ENCODE data around the gene ADAMTS9.

Gene ADAMTS9

DNA sequence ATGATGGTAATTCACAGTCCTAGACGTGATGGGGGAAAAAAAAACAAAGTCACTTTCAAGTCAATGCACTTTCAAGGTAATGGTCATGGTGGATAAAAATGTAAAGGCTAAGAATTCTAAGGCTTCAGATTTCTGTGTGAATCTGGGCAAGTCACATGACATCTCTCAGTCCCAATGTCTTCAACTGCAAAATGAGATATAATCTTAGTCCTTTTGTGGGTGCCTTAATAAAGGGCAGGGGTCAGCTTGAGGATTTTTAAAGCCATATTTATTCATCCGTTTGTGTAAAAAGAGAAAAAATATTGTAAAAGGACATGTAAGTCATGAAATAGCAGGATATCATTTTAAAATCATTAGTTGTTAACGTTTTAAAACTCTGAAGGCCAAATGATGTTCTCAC, 83.5 kb downstream of the ADAMTS9 start:
- H3K4me3 ChIP-seq (replicated peaks; ENCODE audit: low read depth, low read length), result no peak overlapping the region
- TF ChIP-seq, protein P1, sequence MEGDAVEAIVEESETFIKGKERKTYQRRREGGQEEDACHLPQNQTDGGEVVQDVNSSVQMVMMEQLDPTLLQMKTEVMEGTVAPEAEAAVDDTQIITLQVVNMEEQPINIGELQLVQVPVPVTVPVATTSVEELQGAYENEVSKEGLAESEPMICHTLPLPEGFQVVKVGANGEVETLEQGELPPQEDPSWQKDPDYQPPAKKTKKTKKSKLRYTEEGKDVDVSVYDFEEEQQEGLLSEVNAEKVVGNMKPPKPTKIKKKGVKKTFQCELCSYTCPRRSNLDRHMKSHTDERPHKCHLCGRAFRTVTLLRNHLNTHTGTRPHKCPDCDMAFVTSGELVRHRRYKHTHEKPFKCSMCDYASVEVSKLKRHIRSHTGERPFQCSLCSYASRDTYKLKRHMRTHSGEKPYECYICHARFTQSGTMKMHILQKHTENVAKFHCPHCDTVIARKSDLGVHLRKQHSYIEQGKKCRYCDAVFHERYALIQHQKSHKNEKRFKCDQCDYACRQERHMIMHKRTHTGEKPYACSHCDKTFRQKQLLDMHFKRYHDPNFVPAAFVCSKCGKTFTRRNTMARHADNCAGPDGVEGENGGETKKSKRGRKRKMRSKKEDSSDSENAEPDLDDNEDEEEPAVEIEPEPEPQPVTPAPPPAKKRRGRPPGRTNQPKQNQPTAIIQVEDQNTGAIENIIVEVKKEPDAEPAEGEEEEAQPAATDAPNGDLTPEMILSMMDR (IDR thresholded peaks at IDR 0.05; ENCODE audit: low read depth, low read length, missing control alignments), result no peak
- DNase-seq (ENCODE audit: extremely low read depth, low read depth), result no peak

DNA sequence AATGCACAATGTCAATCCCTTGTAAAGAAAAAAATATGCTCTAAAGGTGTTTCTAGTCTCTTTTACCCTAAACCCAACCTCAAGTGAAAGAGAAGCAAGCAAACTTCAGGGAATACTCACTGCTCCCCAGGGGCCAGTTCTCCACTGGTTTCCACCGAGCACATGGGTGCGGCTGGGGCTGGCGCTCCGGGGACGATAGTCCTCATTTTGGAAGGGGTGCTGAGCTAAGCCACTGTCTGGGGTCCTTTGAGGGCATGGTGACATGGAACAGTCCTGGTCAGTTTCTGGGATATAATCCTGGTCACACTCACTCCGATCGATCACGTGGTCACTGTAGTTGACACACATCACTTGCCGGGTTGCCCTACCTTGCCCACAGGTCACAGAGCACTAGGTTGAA, 86.0 kb downstream of the ADAMTS9 start:
- no peak for DNase-seq (ENCODE audit: extremely low read depth, low read depth)
- H3K4me3 ChIP-seq (replicated peaks; ENCODE audit: low read depth, low read length), result no peak overlapping the region
- TF ChIP-seq, protein P1 (IDR thresholded peaks at IDR 0.05; ENCODE audit: low read depth, low read length, missing control alignments), result no peak

- H3K4me3 ChIP-seq (replicated peaks; ENCODE audit: low read depth, low read length), result no peak overlapping the region
- no peak for DNase-seq (ENCODE audit: extremely low read depth, low read depth)
- TF ChIP-seq, protein P1 (IDR thresholded peaks at IDR 0.05; ENCODE audit: low read depth, low read length, missing control alignments), result no peak
These were observed 87.4 kb downstream of the ADAMTS9 start for GRCh38 chr3:64600246-64600950.

- H3K4me3 ChIP-seq (replicated peaks; ENCODE audit: low read depth, low read length), result no peak overlapping the region
- DNase-seq (ENCODE audit: extremely low read depth, low read depth), result no peak
- TF ChIP-seq, protein P1 (IDR thresholded peaks at IDR 0.05; ENCODE audit: low read depth, low read length, missing control alignments), result no peak
These were observed 88.1 kb downstream of the ADAMTS9 start for GRCh38 chr3:64599651-64600050.

DNA sequence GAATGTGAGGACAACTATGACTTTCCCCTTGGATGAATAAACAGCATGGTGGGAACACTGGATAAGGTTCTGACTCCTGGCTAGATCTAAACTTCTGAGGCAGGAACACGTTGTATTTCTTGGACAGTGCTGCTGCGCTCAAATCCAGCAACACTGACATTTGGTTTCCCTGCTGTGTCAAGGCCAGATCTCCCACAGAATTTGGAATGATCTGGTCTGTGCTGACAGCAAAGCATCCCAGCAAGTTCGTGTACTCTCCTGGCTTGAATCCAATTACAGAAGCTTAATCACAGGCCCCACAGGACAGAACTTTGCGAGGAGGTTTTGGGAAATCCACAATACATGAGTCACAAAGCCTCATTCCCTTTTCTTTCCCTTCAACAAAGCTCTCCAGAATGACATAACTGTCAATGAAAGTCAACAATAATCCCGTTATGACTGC, 92.5 kb downstream of the ADAMTS9 start:
- H3K4me3 ChIP-seq (replicated peaks; ENCODE audit: low read depth, low read length), result no peak overlapping the region
- no peak for DNase-seq (ENCODE audit: extremely low read depth, low read depth)
- TF ChIP-seq, protein P1 (IDR thresholded peaks at IDR 0.05; ENCODE audit: low read depth, low read length, missing control alignments), result no peak

GRCh38 chr3:64594134-64594533, 93.7 kb downstream of the ADAMTS9 start:
- no peak for DNase-seq (ENCODE audit: extremely low read depth, low read depth)
- TF ChIP-seq, protein P1 (IDR thresholded peaks at IDR 0.05; ENCODE audit: low read depth, low read length, missing control alignments), result no peak
- no peak overlapping the region for H3K4me3 ChIP-seq (replicated peaks; ENCODE audit: low read depth, low read length)

DNA sequence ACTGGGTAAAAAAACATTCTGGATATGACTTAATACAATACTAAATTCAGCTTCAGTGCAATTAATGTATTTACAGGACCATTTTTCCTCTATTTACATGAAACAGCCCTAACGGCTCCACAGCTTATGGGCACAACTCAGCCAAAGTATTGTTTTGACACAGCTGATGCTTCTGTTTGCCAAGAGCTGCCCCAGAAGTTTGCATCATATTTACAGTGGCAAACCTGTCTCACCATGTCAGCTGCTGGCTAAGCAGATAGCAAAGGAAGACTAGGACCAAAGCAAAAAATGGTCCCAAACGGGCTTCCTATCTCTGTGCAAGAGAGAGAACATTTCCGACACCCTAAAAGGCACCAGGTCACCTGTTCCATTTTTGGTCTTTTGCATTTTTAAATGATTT, 94.5 kb downstream of the ADAMTS9 start:
- TF ChIP-seq, protein P1 (IDR thresholded peaks at IDR 0.05; ENCODE audit: low read depth, low read length, missing control alignments), result no peak
- no peak overlapping the region for H3K4me3 ChIP-seq (replicated peaks; ENCODE audit: low read depth, low read length)
- DNase-seq (ENCODE audit: extremely low read depth, low read depth), result no peak

Data from HFF-Myc (cell line).